ENCODE data around the gene C19orf73.

The C19orf73 gene

DNA sequence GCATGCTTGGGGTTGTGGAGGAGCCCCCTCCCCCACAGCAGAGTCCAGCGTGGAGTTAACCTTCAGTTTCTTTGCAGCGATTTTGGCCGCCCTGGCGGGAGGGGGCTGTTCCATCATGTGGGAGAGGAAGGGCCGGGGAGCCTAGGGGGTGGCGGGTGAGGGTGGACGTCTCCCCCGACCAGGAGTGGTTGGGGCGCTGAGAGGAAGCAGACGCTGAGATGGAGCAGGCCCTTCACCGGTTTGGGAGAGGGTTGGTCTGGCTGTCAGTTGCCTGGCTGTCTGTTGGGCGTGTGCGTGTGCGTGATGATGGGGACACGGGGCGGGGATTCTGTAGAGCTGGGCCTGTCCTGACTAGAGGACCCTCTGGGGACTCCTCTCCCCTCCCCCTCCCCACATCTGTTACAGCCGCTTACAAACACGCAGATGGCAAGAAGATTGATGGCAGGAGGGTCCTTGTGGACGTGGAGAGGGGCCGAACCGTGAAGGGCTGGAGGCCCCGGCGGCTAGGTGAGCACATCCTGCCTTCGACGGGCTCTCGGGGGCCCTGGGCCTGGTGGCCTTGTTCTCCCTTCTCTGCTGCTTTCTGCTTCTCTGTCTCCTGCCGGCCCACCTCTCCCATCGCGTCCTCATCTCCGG is 14.6 kb downstream of the C19orf73 start:
- no peaks in the 10 kb centered on the region; the same call in 1 of the 2 replicates for H3K36me3 ChIP-seq (ENCODE audit: insufficient read depth)
- no peaks in the 10 kb centered on the region for H3K27me3 ChIP-seq (ENCODE audit: insufficient read depth, low read depth)
- H3K27ac ChIP-seq: no peak overlapping the region
- TF ChIP-seq, protein P1, sequence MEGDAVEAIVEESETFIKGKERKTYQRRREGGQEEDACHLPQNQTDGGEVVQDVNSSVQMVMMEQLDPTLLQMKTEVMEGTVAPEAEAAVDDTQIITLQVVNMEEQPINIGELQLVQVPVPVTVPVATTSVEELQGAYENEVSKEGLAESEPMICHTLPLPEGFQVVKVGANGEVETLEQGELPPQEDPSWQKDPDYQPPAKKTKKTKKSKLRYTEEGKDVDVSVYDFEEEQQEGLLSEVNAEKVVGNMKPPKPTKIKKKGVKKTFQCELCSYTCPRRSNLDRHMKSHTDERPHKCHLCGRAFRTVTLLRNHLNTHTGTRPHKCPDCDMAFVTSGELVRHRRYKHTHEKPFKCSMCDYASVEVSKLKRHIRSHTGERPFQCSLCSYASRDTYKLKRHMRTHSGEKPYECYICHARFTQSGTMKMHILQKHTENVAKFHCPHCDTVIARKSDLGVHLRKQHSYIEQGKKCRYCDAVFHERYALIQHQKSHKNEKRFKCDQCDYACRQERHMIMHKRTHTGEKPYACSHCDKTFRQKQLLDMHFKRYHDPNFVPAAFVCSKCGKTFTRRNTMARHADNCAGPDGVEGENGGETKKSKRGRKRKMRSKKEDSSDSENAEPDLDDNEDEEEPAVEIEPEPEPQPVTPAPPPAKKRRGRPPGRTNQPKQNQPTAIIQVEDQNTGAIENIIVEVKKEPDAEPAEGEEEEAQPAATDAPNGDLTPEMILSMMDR (conservative IDR thresholded peaks at IDR 0.05; ENCODE audit: low read depth, low read length): no peak
- no peak overlapping the region for H3K9ac ChIP-seq
- no peak overlapping the region for H3K4me2 ChIP-seq
- H3K79me2 ChIP-seq (ENCODE audit: insufficient read depth, low read depth): no peaks in the 10 kb centered on the region
- no peaks in the 10 kb centered on the region for H4K20me1 ChIP-seq (ENCODE audit: insufficient read depth)
- H3K4me3 ChIP-seq (IDR thresholded peaks at IDR 0.05; ENCODE audit: insufficient read depth, low read depth, low read length): no peak overlapping the region
- no peak overlapping the region for H2AFZ ChIP-seq (ENCODE audit: low read depth)
- no peaks in the 10 kb centered on the region for H3K4me1 ChIP-seq (ENCODE audit: low read depth, poor library complexity, severe bottlenecking)

DNA sequence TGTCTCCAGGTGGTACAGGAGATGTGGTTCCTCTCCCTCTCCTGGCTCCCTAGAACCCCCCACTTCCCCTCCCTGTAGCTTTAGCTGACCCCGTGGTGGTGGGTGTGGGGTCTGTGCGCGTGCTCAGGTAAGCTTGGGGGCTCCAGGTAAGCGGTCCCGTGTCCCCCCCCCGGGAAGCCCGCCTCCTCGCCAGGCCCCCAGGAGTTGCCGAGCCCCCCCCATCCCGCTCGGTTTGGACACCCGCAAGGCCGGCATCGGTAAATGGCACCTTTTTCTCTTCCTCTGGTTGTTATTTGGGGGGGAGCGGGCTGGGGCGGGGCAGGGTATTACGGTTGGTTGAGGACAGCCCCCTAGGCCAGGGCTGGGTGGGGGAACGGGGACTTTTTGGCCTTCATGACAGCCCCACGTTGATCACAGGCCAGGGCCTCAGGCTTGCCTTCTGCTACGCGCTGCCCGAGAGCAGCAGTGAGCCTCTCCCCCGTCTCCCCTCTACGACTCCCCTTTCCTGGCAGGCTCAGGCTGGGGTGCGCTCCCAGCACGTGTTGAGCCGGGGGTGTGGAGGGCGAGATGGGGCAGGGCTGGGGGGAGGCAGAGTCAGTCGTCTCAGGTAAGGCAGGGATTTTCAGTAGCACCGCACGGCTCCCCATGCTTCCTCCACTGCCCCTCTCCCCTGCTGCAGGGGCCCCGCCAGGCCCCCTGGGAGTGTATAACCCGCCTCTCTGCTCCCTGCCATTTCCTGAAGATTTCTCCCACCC is 15.4 kb downstream of the C19orf73 start:
- H3K36me3 ChIP-seq (ENCODE audit: insufficient read depth): no peaks in the 10 kb centered on the region; the same call in 1 of the 2 replicates
- no peak overlapping the region for H3K4me3 ChIP-seq (IDR thresholded peaks at IDR 0.05; ENCODE audit: insufficient read depth, low read depth, low read length)
- no peaks in the 10 kb centered on the region for H3K27me3 ChIP-seq (ENCODE audit: insufficient read depth, low read depth)
- H3K4me1 ChIP-seq (ENCODE audit: low read depth, poor library complexity, severe bottlenecking): no peaks in the 10 kb centered on the region
- H2AFZ ChIP-seq (ENCODE audit: low read depth): no peak overlapping the region
- H3K4me2 ChIP-seq: no peak overlapping the region
- no peaks in the 10 kb centered on the region for H4K20me1 ChIP-seq (ENCODE audit: insufficient read depth)
- TF ChIP-seq, protein P1 (conservative IDR thresholded peaks at IDR 0.05; ENCODE audit: low read depth, low read length): no peak
- H3K9ac ChIP-seq: no peak overlapping the region
- peaks cover 5% of the 10 kb centered on the region for H3K79me2 ChIP-seq (ENCODE audit: insufficient read depth, low read depth)
- H3K27ac ChIP-seq: no peak overlapping the region

DNA sequence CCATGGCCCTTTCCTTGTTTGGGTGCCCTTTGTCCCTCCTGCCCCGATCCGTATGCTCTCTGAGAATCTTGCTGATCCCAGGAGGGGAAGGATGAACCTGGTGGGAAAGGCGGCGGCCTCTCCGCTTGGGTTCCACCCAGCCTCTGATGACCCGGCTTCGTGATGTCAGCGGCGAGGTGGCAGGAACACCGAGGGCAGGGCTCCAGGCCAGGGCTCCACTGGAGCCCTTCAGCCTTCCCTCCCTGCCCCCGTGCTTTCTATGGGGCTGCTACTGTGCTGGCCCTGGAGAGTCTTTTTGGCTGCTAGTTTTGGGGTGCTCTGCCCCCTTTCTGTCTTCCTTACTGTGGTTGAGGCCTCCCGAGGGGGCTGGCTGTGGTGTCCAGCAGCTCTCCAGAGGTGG is 16.6 kb downstream of the C19orf73 start:
- H3K36me3 ChIP-seq (ENCODE audit: insufficient read depth): no peaks in the 10 kb centered on the region; the same call in 1 of the 2 replicates

DNA sequence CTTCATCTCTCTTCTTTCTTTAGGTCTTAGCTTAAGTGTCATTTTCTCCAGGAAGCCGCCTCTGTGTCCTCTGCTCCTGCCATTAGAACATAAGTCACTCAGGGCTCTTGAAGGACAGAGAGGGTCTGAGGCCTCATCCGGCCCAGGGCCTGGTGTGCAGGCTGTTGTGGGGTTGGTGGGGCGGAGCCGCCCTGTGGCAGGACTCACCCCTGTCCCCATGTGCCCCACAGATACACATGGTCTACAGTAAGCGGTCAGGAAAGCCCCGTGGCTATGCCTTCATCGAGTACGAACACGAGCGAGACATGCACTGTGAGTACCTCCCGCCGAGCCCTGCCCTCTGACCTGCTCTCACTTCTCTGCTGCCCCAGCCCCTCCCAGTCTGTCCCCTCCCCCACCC is 17.8 kb downstream of the C19orf73 start:
- TF ChIP-seq, protein P1 (conservative IDR thresholded peaks at IDR 0.05; ENCODE audit: low read depth, low read length): no peak
- no peaks in the 10 kb centered on the region; the same call in 1 of the 2 replicates for H3K36me3 ChIP-seq (ENCODE audit: insufficient read depth)
- H3K4me3 ChIP-seq (IDR thresholded peaks at IDR 0.05; ENCODE audit: insufficient read depth, low read depth, low read length): no peak overlapping the region
- H3K4me1 ChIP-seq (ENCODE audit: low read depth, poor library complexity, severe bottlenecking): peaks cover 10% of the 10 kb centered on the region
- H3K79me2 ChIP-seq (ENCODE audit: insufficient read depth, low read depth): peaks cover 18% of the 10 kb centered on the region
- no peak overlapping the region for H3K9ac ChIP-seq
- peaks cover 7% of the 10 kb centered on the region; the same call in 1 of the 2 replicates for H4K20me1 ChIP-seq (ENCODE audit: insufficient read depth)
- H3K4me2 ChIP-seq: no peak overlapping the region
- H3K27me3 ChIP-seq (ENCODE audit: insufficient read depth, low read depth): no peaks in the 10 kb centered on the region
- no peak overlapping the region for H3K27ac ChIP-seq
- H2AFZ ChIP-seq (ENCODE audit: low read depth): no peak overlapping the region

More for the DNA sequence above, 16.6 kb downstream of the C19orf73 start:
- Histone ChIP-seq H3K79me2 (ENCODE audit: insufficient read depth, low read depth) (peaks cover 11% of the 10 kb centered on the region), H3K27ac (no peak overlapping the region), H3K4me2 (no peak overlapping the region), H4K20me1 (ENCODE audit: insufficient read depth) (peaks cover 4% of the 10 kb centered on the region; the same call in 1 of the 2 replicates), H3K4me3 (IDR thresholded peaks at IDR 0.05; ENCODE audit: insufficient read depth, low read depth, low read length) (no peak overlapping the region), H3K27me3 (ENCODE audit: insufficient read depth, low read depth) (no peaks in the 10 kb centered on the region), H2AFZ (ENCODE audit: low read depth) (no peak overlapping the region), H3K9ac (no peak overlapping the region), H3K4me1 (ENCODE audit: low read depth, poor library complexity, severe bottlenecking) (peaks cover 8% of the 10 kb centered on the region)
- TF ChIP-seq, protein P1 (conservative IDR thresholded peaks at IDR 0.05; ENCODE audit: low read depth, low read length): no peak
